HepG2 (cell line): Measurements from ENCODE around the gene ZNF445. TPM values are rescaled to one million over a fixed set of nuclear protein-coding genes. Genes with fewer than 3 reads are reported as not detected.

ENCODE experiments used
- SNAPC4 ChIP-seq: sonication (generic); formaldehyde crosslinking; IDR thresholded peaks from 2 replicates; pipeline ENCODE4 v1.4.0; 2020; ENCODE audit warnings: mild to moderate bottlenecking, missing genetic modification reagents
- ZBTB20 ChIP-seq: sonication (generic); formaldehyde crosslinking; IDR thresholded peaks from 2 replicates; pipeline ENCODE4 v1.8.1; 2023; ENCODE audit warnings: missing genetic modification reagents, low read depth, mild to moderate bottlenecking, borderline replicate concordance
- ZBTB34 ChIP-seq: sonication (generic); formaldehyde crosslinking; IDR thresholded peaks from 2 replicates; pipeline ENCODE4 v1.8.0; 2022; ENCODE audit warnings: mild to moderate bottlenecking, missing genetic modification reagents
- ZFP1 ChIP-seq: IDR thresholded peaks from 2 replicates; pipeline ENCODE4 v1.6.1; 2016
- ZNF382 ChIP-seq: sonication (generic); formaldehyde crosslinking; IDR thresholded peaks from 2 replicates; pipeline ENCODE4 v1.5.0; 2020; ENCODE audit warnings: missing genetic modification reagents, mild to moderate bottlenecking, borderline replicate concordance
- ZXDC ChIP-seq: sonication (generic); formaldehyde crosslinking; IDR thresholded peaks from 2 replicates; pipeline ENCODE4 v1.5.0; 2020; ENCODE audit warnings: mild to moderate bottlenecking, missing genetic modification reagents
- polyA plus RNA-seq, 8 experiments: library from polyadenylated mRNA; depleted of rRNA in 3 of 8; stranded (reverse) in 7 of 8; unstranded in 1 of 8; fragments of >200 nt; fragmentation: Illumina TruSeq in 4 of 8; extraction: Trizol in 4 of 8; gene quantifications; 2 replicates each; pipeline versions ENCODE4 v1.2.1 to v1.2.3, GENCODE V29; 2011 to 2016; ENCODE audit warnings: low read depth in 4 of 8, missing spikeins in 1 of 8, mixed read lengths in 1 of 8; ENCODE audit not compliant: insufficient read depth in 1 of 8
- total RNA-seq, 5 experiments: library from RNA; depleted of rRNA; stranded (reverse); fragments of >200 nt; fragmentation: Illumina TruSeq; extraction: Trizol; gene quantifications; 2 replicates each; pipeline ENCODE4 v1.2.3, GENCODE V29; 2016; ENCODE audit warnings: low read depth in 1 of 5
- TF ChIP-seq, protein P1 (sequence below): IDR thresholded peaks from 2 replicates; pipeline ENCODE4 v1.6.1; 2016; ENCODE audit warnings: low read depth, missing genetic modification reagents, missing compliant biosample characterization
- TF ChIP-seq, protein P2 (sequence below): sonication (generic); formaldehyde crosslinking; IDR thresholded peaks from 2 replicates; pipeline ENCODE4 v1.4.0; 2020; ENCODE audit warnings: mild to moderate bottlenecking, low read depth, missing genetic modification reagents

Gene ZNF445
- total and polyA plus RNA-seq, 2 of the 13 experiments (the other 11 are each of a cell fraction or from before 2014, with no cell fraction given): 4.4 to 10.3 TPM

GRCh38 chr3:44439499-44440295 lies 37.8 kb downstream of the ZNF445 start (continued):
- TF ChIP-seq, protein P1, sequence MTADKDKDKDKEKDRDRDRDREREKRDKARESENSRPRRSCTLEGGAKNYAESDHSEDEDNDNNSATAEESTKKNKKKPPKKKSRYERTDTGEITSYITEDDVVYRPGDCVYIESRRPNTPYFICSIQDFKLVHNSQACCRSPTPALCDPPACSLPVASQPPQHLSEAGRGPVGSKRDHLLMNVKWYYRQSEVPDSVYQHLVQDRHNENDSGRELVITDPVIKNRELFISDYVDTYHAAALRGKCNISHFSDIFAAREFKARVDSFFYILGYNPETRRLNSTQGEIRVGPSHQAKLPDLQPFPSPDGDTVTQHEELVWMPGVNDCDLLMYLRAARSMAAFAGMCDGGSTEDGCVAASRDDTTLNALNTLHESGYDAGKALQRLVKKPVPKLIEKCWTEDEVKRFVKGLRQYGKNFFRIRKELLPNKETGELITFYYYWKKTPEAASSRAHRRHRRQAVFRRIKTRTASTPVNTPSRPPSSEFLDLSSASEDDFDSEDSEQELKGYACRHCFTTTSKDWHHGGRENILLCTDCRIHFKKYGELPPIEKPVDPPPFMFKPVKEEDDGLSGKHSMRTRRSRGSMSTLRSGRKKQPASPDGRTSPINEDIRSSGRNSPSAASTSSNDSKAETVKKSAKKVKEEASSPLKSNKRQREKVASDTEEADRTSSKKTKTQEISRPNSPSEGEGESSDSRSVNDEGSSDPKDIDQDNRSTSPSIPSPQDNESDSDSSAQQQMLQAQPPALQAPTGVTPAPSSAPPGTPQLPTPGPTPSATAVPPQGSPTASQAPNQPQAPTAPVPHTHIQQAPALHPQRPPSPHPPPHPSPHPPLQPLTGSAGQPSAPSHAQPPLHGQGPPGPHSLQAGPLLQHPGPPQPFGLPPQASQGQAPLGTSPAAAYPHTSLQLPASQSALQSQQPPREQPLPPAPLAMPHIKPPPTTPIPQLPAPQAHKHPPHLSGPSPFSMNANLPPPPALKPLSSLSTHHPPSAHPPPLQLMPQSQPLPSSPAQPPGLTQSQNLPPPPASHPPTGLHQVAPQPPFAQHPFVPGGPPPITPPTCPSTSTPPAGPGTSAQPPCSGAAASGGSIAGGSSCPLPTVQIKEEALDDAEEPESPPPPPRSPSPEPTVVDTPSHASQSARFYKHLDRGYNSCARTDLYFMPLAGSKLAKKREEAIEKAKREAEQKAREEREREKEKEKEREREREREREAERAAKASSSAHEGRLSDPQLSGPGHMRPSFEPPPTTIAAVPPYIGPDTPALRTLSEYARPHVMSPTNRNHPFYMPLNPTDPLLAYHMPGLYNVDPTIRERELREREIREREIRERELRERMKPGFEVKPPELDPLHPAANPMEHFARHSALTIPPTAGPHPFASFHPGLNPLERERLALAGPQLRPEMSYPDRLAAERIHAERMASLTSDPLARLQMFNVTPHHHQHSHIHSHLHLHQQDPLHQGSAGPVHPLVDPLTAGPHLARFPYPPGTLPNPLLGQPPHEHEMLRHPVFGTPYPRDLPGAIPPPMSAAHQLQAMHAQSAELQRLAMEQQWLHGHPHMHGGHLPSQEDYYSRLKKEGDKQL (CRISPR knock-in tag): peak; percentile 77; the same call in 1 of the 2 replicates
- no peak for TF ChIP-seq ZFP1
- TF ChIP-seq ZBTB20 (CRISPR knock-in tag): peak; percentile 63; the same call in 1 of the 2 replicates
- TF ChIP-seq, protein P2, sequence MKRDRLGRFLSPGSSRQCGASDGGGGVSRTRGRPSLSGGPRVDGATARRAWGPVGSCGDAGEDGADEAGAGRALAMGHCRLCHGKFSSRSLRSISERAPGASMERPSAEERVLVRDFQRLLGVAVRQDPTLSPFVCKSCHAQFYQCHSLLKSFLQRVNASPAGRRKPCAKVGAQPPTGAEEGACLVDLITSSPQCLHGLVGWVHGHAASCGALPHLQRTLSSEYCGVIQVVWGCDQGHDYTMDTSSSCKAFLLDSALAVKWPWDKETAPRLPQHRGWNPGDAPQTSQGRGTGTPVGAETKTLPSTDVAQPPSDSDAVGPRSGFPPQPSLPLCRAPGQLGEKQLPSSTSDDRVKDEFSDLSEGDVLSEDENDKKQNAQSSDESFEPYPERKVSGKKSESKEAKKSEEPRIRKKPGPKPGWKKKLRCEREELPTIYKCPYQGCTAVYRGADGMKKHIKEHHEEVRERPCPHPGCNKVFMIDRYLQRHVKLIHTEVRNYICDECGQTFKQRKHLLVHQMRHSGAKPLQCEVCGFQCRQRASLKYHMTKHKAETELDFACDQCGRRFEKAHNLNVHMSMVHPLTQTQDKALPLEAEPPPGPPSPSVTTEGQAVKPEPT (CRISPR knock-in tag): no peak
- no peak for TF ChIP-seq ZNF382 (CRISPR knock-in tag)
- TF ChIP-seq SNAPC4 (CRISPR knock-in tag): no peak; the same call in 1 of the 2 replicates
- TF ChIP-seq ZBTB34 (CRISPR knock-in tag): 0 out of 2 replicates have a peak, but pooled peaks have one; percentile 54
- no peak for TF ChIP-seq ZXDC (CRISPR knock-in tag)
